GM18519 (cell line): Measurements from ENCODE around the gene PDZD8.
"Not testable (repeated sequence)": the region's sequence is repeated elsewhere in the genome, so short reads cannot be mapped to it uniquely, and the experiment has no call there.

Experiments
- ATAC-seq: cut with Tn5 transposase; IDR thresholded peaks from one replicate; pipeline ENCODE4 v1.9.1; 2021; ENCODE audit warnings: mild to moderate bottlenecking, moderate library complexity; ENCODE audit not compliant: unreplicated experiment, low FRiP score

PDZD8 gene

GRCh38 chr10:117239051-117239450 is 136.2 kb downstream of the PDZD8 start:
- no peak for ATAC-seq

DNA sequence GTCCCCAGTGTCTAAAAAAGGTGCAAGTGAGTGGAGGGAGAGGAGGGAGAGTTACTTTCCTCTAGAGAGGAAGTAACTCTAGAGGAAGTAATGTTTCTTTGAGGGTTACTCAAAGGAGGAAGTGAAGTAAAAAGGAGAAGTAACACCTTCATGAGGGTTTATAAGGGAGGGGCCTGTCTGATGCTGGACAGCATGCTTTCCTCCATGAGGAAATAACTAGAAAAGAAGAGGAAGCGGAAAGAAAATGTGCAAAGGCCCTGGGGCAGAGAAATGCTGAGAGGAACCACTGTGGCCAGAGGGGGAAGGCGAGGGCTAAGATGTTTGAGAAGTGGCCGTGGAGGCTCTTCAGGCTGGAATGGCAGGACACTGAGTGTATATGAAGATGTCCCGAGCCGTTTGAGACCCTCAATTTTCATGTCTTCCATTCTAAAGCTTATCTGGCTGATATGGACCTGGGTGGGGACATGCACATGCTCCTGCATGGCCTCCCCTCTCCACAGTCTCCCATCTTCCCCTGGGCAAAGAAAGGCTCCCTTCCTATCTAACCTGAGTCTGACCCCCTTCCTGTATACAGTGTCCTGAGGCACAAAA is 137.7 kb downstream of the PDZD8 start:
- no peak for ATAC-seq

DNA sequence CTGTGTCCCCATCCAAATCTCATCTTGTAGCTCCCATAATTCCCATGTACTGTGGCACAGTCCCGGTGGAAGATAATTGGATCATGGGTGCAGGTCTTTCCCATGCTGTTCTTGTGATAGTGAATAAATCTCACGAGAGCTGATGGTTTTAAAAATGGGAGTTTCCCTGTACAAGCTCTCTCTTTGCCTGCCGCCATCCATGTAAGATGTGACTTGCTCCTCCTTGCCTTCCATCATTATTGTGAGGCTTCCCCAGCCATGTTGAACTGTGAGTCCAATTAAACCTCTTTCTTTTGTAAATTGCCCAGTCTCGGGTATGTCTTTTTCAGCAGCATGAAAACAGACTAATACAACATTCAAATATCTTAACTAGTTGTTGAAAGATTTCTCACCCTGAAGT is 145.1 kb downstream of the PDZD8 start:
- ATAC-seq: not testable (repeated sequence)

DNA sequence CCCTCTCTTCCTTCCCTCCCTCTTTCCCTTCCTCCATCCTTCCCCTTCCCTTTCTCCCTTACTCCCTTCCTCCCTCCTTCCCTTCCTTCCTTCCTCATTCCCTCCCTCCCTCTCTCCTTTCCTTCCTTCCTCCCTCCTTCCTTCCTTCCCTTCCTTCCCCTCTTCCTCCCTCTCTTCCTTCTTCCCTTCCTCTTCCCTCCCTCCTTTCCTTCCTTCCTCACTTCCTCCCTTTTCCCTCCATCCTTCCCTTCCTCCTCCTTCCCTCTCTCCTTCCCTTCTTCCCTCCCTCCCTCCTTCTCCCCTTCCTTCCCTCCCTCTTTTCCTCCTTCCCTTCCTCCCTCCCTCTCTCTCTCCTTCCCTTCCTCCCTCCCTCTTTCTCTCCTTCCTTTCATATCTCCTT is 147.0 kb downstream of the PDZD8 start:
- no peak for ATAC-seq
